Left kidney (tissue), 2 donors: ENCODE results near the gene SKIDA1. TPM values are rescaled to one million over a fixed set of nuclear protein-coding genes. Genes with fewer than 3 reads are reported as not detected.

Experiments used
- DNase-seq: peaks from one replicate; pipeline ENCODE4 v3.0.0-alpha.2; 2013
- polyA plus RNA-seq: library from polyadenylated mRNA; unstranded; fragments of 120-200 nt; gene quantifications from one replicate; pipeline ENCODE4 v1.2.1, GENCODE V29; 2013; ENCODE audit not compliant: insufficient read length

Gene SKIDA1
- polyA plus RNA-seq, 1 donor = 12.2 TPM

GRCh38 chr10:21501731-21502347 lies 23.6 kb downstream of the SKIDA1 start:
- DNase-seq = no peak

- no peak for DNase-seq
Measured at GRCh38 chr10:21501091-21501490, 24.4 kb downstream of the SKIDA1 start.

GRCh38 chr10:21500578-21500910 lies 24.9 kb downstream of the SKIDA1 start:
- no peak for DNase-seq

GRCh38 chr10:21499701-21500577 lies 25.5 kb downstream of the SKIDA1 start:
- DNase-seq = no peak

- DNase-seq = no peak
Measured at GRCh38 chr10:21498986-21499385, 26.5 kb downstream of the SKIDA1 start.

GRCh38 chr10:21498377-21498776 lies 27.1 kb downstream of the SKIDA1 start:
- no peak for DNase-seq

- DNase-seq = peak; percentile 88
Measured at GRCh38 chr10:21497177-21497807, 28.2 kb downstream of the SKIDA1 start.

- DNase-seq = no peak
Measured at GRCh38 chr10:21496343-21497176, 28.9 kb downstream of the SKIDA1 start.

GRCh38 chr10:21495752-21496342 lies 29.6 kb downstream of the SKIDA1 start:
- peak; percentile 95 for DNase-seq

- no peak for DNase-seq
Measured at GRCh38 chr10:21495002-21495751, 30.3 kb downstream of the SKIDA1 start.

GRCh38 chr10:21494191-21495001 lies 31.1 kb downstream of the SKIDA1 start:
- DNase-seq = no peak

GRCh38 chr10:21493784-21494183 lies 31.7 kb downstream of the SKIDA1 start:
- DNase-seq = no peak

GRCh38 chr10:21492421-21492820 lies 33.1 kb downstream of the SKIDA1 start:
- no peak for DNase-seq

- DNase-seq = no peak
Measured at GRCh38 chr10:21490711-21491105, 34.8 kb downstream of the SKIDA1 start.

- no peak for DNase-seq
Measured at GRCh38 chr10:21490028-21490710, 35.3 kb downstream of the SKIDA1 start.

GRCh38 chr10:21488957-21489446 lies 36.5 kb downstream of the SKIDA1 start:
- DNase-seq = no peak

GRCh38 chr10:21488246-21488956 lies 37.1 kb downstream of the SKIDA1 start:
- no peak for DNase-seq

- DNase-seq = no peak
Measured at GRCh38 chr10:21487416-21488180, 37.9 kb downstream of the SKIDA1 start.
